ENCODE data around the gene OARD1.

- TF ChIP-seq CTCF (IDR thresholded peaks at IDR 0.05) (no peak), POLR2A (IDR thresholded peaks at IDR 0.05) (no peak)
Measured at GRCh38 chr6:41050536-41050935, 21.6 kb downstream of the OARD1 start.
